ENCODE results near the gene GRM5.

Gene GRM5

GRCh38 chr11:88521399-88521798 lies 544.4 kb downstream of the GRM5 start:
- H3K27ac ChIP-seq: no peak overlapping the region
- TF ChIP-seq, protein P1, sequence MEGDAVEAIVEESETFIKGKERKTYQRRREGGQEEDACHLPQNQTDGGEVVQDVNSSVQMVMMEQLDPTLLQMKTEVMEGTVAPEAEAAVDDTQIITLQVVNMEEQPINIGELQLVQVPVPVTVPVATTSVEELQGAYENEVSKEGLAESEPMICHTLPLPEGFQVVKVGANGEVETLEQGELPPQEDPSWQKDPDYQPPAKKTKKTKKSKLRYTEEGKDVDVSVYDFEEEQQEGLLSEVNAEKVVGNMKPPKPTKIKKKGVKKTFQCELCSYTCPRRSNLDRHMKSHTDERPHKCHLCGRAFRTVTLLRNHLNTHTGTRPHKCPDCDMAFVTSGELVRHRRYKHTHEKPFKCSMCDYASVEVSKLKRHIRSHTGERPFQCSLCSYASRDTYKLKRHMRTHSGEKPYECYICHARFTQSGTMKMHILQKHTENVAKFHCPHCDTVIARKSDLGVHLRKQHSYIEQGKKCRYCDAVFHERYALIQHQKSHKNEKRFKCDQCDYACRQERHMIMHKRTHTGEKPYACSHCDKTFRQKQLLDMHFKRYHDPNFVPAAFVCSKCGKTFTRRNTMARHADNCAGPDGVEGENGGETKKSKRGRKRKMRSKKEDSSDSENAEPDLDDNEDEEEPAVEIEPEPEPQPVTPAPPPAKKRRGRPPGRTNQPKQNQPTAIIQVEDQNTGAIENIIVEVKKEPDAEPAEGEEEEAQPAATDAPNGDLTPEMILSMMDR (conservative IDR thresholded peaks at IDR 0.05): no peak

GRCh38 chr11:88520391-88520790 lies 545.4 kb downstream of the GRM5 start:
- H3K27ac ChIP-seq: no peak overlapping the region
- TF ChIP-seq, protein P1 (conservative IDR thresholded peaks at IDR 0.05): no peak

- TF ChIP-seq, protein P1 (conservative IDR thresholded peaks at IDR 0.05): no peak
- H3K27ac ChIP-seq: no peak overlapping the region
Observed at GRCh38 chr11:88515002-88515401, 550.8 kb downstream of the GRM5 start.

- TF ChIP-seq, protein P1 (conservative IDR thresholded peaks at IDR 0.05): no peak
- no peak overlapping the region for H3K27ac ChIP-seq
Observed at GRCh38 chr11:88511006-88511405, 554.8 kb downstream of the GRM5 start.

GRCh38 chr11:88508759-88509581 lies 556.8 kb downstream of the GRM5 start:
- no peak overlapping the region for H3K27ac ChIP-seq
- TF ChIP-seq, protein P1 (conservative IDR thresholded peaks at IDR 0.05): no peak

- TF ChIP-seq, protein P1 (conservative IDR thresholded peaks at IDR 0.05): no peak
- no peak overlapping the region for H3K27ac ChIP-seq
Observed at GRCh38 chr11:88508418-88508758, 557.4 kb downstream of the GRM5 start.

GRCh38 chr11:88507771-88508417 lies 557.9 kb downstream of the GRM5 start:
- H3K27ac ChIP-seq: no peak overlapping the region
- TF ChIP-seq, protein P1 (conservative IDR thresholded peaks at IDR 0.05): no peak
